HL-60 (cell line): Measurements from ENCODE around the gene TTC28.

Source experiments
- DNase-seq, 2 experiments: peaks; one replicate each; pipeline ENCODE4 v3.0.0-alpha.2; 2010 to 2020; ENCODE audit warnings: low read depth in 1 of 2, low spot score in 1 of 2
- H3K27ac ChIP-seq: fragments of 250-450 bp; sonication (Bioruptor Pico); replicated peaks from 2 replicates; pipeline ENCODE4 v1.5.1; 2020; ENCODE audit warnings: mild to moderate bottlenecking, moderate library complexity
- H3K27me3 ChIP-seq: fragments of 250-450 bp; sonication (Bioruptor Pico); 2 replicates; pipeline ENCODE4 v1.5.1; 2021; ENCODE audit warnings: mild to moderate bottlenecking, moderate library complexity; ENCODE audit not compliant: insufficient read depth, poor library complexity, severe bottlenecking
- H3K4me3 ChIP-seq: replicated peaks from 2 replicates; pipeline ENCODE4 v1.5.1; 2011; ENCODE audit warnings: mild to moderate bottlenecking, control low read depth, low read length; ENCODE audit not compliant: insufficient read depth
- CTCF ChIP-seq: IDR thresholded peaks from one replicate; pipeline ENCODE4 v1.5.1; 2011; ENCODE audit warnings: low read length, control low read depth, inconsistent platforms; ENCODE audit not compliant: insufficient read depth
- GABPA ChIP-seq: IDR thresholded peaks from 2 replicates; pipeline ENCODE4 v1.6.1; 2012; ENCODE audit warnings: low read depth
- POLR2AphosphoS5 ChIP-seq: IDR thresholded peaks from 2 replicates; pipeline ENCODE4 v1.6.1; 2012; ENCODE audit warnings: low read depth
- SPI1 ChIP-seq: IDR thresholded peaks from 2 replicates; pipeline ENCODE4 v1.6.1; 2012; ENCODE audit warnings: low read depth, mild to moderate bottlenecking, borderline replicate concordance
- TF ChIP-seq, protein P1 (sequence below): IDR thresholded peaks from 2 replicates; pipeline ENCODE4 v1.6.1; 2012; ENCODE audit warnings: low read depth; ENCODE audit not compliant: insufficient replicate concordance

Gene TTC28

DNA sequence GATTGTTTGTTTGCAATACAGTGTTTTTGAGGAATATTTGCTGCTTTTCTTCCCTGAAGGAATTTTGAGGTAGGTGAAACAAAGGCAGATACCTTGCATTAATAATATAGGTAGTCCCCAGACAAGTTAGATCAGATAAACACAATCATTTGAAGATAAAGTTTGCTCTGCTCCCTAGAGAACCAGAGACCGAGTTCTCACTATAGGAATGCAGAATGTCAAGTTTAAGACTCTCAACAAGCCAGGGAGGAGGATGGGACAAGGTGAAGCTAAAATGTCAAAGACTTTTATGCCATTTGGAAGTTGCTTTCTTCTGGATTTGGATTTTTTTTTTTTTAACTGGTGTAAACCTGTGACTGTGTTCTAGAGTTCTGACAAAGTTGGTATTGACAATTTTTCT is 364.7 kb downstream of the TTC28 start:
- DNase-seq, result no peak
- TF ChIP-seq CTCF (no peak), SPI1 (no peak), GABPA (no peak), POLR2AphosphoS5 (no peak)
- TF ChIP-seq, protein P1, sequence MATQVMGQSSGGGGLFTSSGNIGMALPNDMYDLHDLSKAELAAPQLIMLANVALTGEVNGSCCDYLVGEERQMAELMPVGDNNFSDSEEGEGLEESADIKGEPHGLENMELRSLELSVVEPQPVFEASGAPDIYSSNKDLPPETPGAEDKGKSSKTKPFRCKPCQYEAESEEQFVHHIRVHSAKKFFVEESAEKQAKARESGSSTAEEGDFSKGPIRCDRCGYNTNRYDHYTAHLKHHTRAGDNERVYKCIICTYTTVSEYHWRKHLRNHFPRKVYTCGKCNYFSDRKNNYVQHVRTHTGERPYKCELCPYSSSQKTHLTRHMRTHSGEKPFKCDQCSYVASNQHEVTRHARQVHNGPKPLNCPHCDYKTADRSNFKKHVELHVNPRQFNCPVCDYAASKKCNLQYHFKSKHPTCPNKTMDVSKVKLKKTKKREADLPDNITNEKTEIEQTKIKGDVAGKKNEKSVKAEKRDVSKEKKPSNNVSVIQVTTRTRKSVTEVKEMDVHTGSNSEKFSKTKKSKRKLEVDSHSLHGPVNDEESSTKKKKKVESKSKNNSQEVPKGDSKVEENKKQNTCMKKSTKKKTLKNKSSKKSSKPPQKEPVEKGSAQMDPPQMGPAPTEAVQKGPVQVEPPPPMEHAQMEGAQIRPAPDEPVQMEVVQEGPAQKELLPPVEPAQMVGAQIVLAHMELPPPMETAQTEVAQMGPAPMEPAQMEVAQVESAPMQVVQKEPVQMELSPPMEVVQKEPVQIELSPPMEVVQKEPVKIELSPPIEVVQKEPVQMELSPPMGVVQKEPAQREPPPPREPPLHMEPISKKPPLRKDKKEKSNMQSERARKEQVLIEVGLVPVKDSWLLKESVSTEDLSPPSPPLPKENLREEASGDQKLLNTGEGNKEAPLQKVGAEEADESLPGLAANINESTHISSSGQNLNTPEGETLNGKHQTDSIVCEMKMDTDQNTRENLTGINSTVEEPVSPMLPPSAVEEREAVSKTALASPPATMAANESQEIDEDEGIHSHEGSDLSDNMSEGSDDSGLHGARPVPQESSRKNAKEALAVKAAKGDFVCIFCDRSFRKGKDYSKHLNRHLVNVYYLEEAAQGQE, result no peak

GRCh38 chr22:28310299-28310698 is 369.3 kb downstream of the TTC28 start:
- Histone ChIP-seq H3K27ac (no peak overlapping the region), H3K27me3 (no peaks in the 10 kb centered on the region), H3K4me3 (no peak overlapping the region)
- no peak for TF ChIP-seq CTCF
- TF ChIP-seq, protein P1, result no peak
- TF ChIP-seq SPI1, result no peak
- TF ChIP-seq POLR2AphosphoS5, result no peak
- TF ChIP-seq GABPA, result no peak
- DNase-seq, result no peak

More for the DNA sequence above, 364.7 kb downstream of the TTC28 start:
- no peak overlapping the region for H3K27ac ChIP-seq
- no peaks in the 10 kb centered on the region for H3K27me3 ChIP-seq
- no peak overlapping the region for H3K4me3 ChIP-seq

DNA sequence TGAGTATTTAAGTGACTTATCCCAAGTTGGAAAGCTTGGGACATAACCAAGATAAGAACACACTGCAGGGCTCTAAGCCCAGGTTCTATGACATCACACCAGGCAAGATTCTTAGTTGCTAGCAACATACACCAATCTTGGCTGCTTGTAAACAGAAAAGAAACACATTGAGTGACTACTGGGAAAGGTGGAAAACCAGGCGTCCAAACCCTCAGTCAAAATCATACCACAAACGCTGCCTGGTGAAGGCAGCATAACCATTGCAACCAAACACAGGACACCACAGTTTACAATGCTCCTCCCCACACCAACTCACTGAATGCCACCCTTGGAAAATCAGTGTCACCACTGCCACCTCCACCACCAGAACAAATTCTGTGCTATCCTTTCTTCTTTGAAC is 379.9 kb downstream of the TTC28 start:
- no peak for DNase-seq
- no peak overlapping the region for H3K27ac ChIP-seq
- H3K4me3 ChIP-seq, result no peak overlapping the region
- TF ChIP-seq GABPA, result no peak
- no peak for TF ChIP-seq CTCF
- TF ChIP-seq SPI1, result no peak
- TF ChIP-seq, protein P1, result no peak
- no peak for TF ChIP-seq POLR2AphosphoS5
- no peaks in the 10 kb centered on the region for H3K27me3 ChIP-seq
